ENCODE results near the gene RIMBP2.

- TF ChIP-seq CTCF (IDR thresholded peaks at IDR 0.05) = no peak
- TF ChIP-seq POLR2A (IDR thresholded peaks at IDR 0.05) = no peak
- no peak for TF ChIP-seq EP300 (IDR thresholded peaks at IDR 0.05)
Measured at GRCh38 chr12:130664252-130664651, 51.8 kb downstream of the RIMBP2 start.

Data from tibial nerve (tissue), 4 donors.